GM18511 (cell line): ENCODE data around the gene TAS2R5.
"Not testable (repeated sequence)": the region's sequence is repeated elsewhere in the genome, so short reads cannot be mapped to it uniquely, and the experiment has no call there.

ENCODE experiments used
- ATAC-seq: cut with Tn5 transposase; IDR thresholded peaks from one replicate; pipeline ENCODE4 v1.9.1; 2021; ENCODE audit warnings: mild to moderate bottlenecking, moderate library complexity; ENCODE audit not compliant: unreplicated experiment

TAS2R5 gene

GRCh38 chr7:141789917-141790316 lies at the start of gene TAS2R5:
TSS of gene TAS2R5 (plus strand) at chr7:141790217. CDS start at chr7:141790362, 145 bp downstream.
- ATAC-seq, result no peak

GRCh38 chr7:141742229-141742628 lies 47.8 kb upstream of the TAS2R5 start:
- ATAC-seq, result no peak

GRCh38 chr7:141744131-141744530 lies 45.9 kb upstream of the TAS2R5 start:
- ATAC-seq, result no peak

- ATAC-seq, result no peak
Measured at GRCh38 chr7:141748396-141748795, 41.6 kb upstream of the TAS2R5 start.

- ATAC-seq, result not testable (repeated sequence)
Measured at GRCh38 chr7:141751904-141752303, 38.1 kb upstream of the TAS2R5 start.

- no peak for ATAC-seq
Measured at GRCh38 chr7:141752634-141753033, 37.4 kb upstream of the TAS2R5 start.

- no peak for ATAC-seq
Measured at GRCh38 chr7:141754939-141755338, 35.1 kb upstream of the TAS2R5 start.

- ATAC-seq, result no peak
Measured at GRCh38 chr7:141763797-141764196, 26.2 kb upstream of the TAS2R5 start, which contains the start of gene TAS2R3. TSS of gene TAS2R3 (plus strand) at chr7:141764097. CDS start at chr7:141764159, 62 bp downstream.

GRCh38 chr7:141770083-141770583 lies 19.9 kb upstream of the TAS2R5 start:
- not testable (repeated sequence) for ATAC-seq

GRCh38 chr7:141776374-141776773 lies 13.6 kb upstream of the TAS2R5 start, which contains the start of gene TAS2R4:
TSS of gene TAS2R4 (plus strand) at chr7:141776674. CDS start at chr7:141778489, 1,815 bp downstream.
- no peak for ATAC-seq

GRCh38 chr7:141785706-141786552 lies 4.1 kb upstream of the TAS2R5 start:
- ATAC-seq, result peak; percentile 74

- ATAC-seq, result no peak
Measured at GRCh38 chr7:141788296-141788695, 1.7 kb upstream of the TAS2R5 start.

- ATAC-seq, result no peak
Measured at GRCh38 chr7:141792526-141792925, 2.5 kb downstream of the TAS2R5 start.

- ATAC-seq, result no peak
Measured at GRCh38 chr7:141820067-141820466, 30.1 kb downstream of the TAS2R5 start.

- not testable (repeated sequence) for ATAC-seq
Measured at GRCh38 chr7:141822432-141822831, 32.4 kb downstream of the TAS2R5 start.

GRCh38 chr7:141837683-141838082 lies 47.7 kb downstream of the TAS2R5 start:
- ATAC-seq, result no peak

GRCh38 chr7:141838581-141838980 lies 48.6 kb downstream of the TAS2R5 start:
- no peak for ATAC-seq

- ATAC-seq, result no peak
Measured at GRCh38 chr7:141839256-141839655, 49.2 kb downstream of the TAS2R5 start.

GRCh38 chr7:141840708-141841107 lies 50.7 kb downstream of the TAS2R5 start:
- no peak for ATAC-seq
